Kidney (tissue), 14 donors: ENCODE results near the gene SBF2. TPM values are rescaled to one million over a fixed set of nuclear protein-coding genes. Genes with fewer than 3 reads are reported as not detected.

Experiments used
- DNase-seq, 5 donors: peaks; one replicate each; pipeline ENCODE4 v3.0.0-alpha.2; 2013 to 2020
- FAIRE-seq: peaks from 2 replicates; lab custom pipeline; 2012; peaks lifted over from hg19 to GRCh38; lab: Jason Lieb, UNC
- H3K27ac ChIP-seq, 2 donors: one replicate each; pipeline ENCODE4 v1.7.0; 2013; ENCODE audit warnings: low read depth in 2 of 2, low read length in 2 of 2, inconsistent platforms in 1 of 2
- H3K27me3 ChIP-seq: one replicate; pipeline ENCODE4 v1.7.1; 2013; ENCODE audit warnings: low read length, inconsistent platforms; ENCODE audit not compliant: control insufficient read depth, insufficient read depth
- H3K36me3 ChIP-seq, 3 donors: one replicate each; pipeline versions ENCODE4 v1.7.0 to v1.7.1; 2013; ENCODE audit warnings: low read length in 3 of 3, control low read depth in 1 of 3, inconsistent platforms in 1 of 3; ENCODE audit not compliant: insufficient read depth in 3 of 3, control insufficient read depth in 2 of 3
- H3K4me1 ChIP-seq, 3 donors: one replicate each; pipeline versions ENCODE4 v1.7.0 to v1.7.1; 2013; ENCODE audit warnings: low read length in 3 of 3, inconsistent platforms in 1 of 3, low read depth in 1 of 3; ENCODE audit not compliant: control insufficient read depth in 2 of 3, insufficient read depth in 2 of 3
- H3K4me3 ChIP-seq, 3 donors: one replicate each; pipeline versions ENCODE4 v1.7.0 to v1.8.1; 2013; ENCODE audit warnings: low read length in 3 of 3, control low read depth in 1 of 3, inconsistent platforms in 1 of 3
- H3K9ac ChIP-seq, 3 donors: one replicate each; pipeline versions ENCODE4 v1.7.0 to v1.7.1; 2013; ENCODE audit warnings: low read length in 3 of 3, control low read depth in 1 of 3, inconsistent platforms in 1 of 3
- H3K9me3 ChIP-seq, 3 donors: one replicate each; pipeline versions ENCODE4 v1.7.0 to v1.7.1; 2013; ENCODE audit warnings: low read length in 3 of 3, control low read depth in 1 of 3, inconsistent platforms in 1 of 3; ENCODE audit not compliant: control insufficient read depth in 2 of 3, insufficient read depth in 1 of 3
- CTCF ChIP-seq: IDR thresholded peaks from 3 replicates; pipeline ENCODE4 v1.5.1; 2012; ENCODE audit warnings: mild to moderate bottlenecking, moderate library complexity, borderline replicate concordance; ENCODE audit not compliant: insufficient read depth; ENCODE audit errors: extremely low read depth
- intact Hi-C: fragments of 100-400 bp; cut with DNase I; formaldehyde crosslinking; loops from one replicate; pipeline ENCODE4 v1.11.1; 2022
- polyA plus RNA-seq: library from polyadenylated mRNA; stranded (reverse); fragments of 350-450 nt; fragmentation: Illumina TruSeq; extraction: RNeasy Lipid Tissue Mini Kit (QIAGEN cat#74804); gene quantifications from one replicate; pipeline ENCODE4 v1.2.3, GENCODE V29; 2014; ENCODE audit warnings: low read depth, low replicate concordance; ENCODE audit not compliant: insufficient read depth
- total RNA-seq: library from RNA; stranded (reverse); fragmentation: NEBNext Ultra II Directional; extraction: Animal tissue kit (Norgen Biotek cat#: 25700); gene quantifications from one replicate; pipeline ENCODE4 v1.2.1, GENCODE V29; 2021
- donor health status: control.
- donor health status: control.
- donor health status: control.
- donor health status: control.
- donor health status: control.
- donor health status: DM: yes; HTN: yes; CAD: no.
- donor health status: Normal renal cell carcinoma (clear cell type).

Gene SBF2
- total and polyA plus RNA-seq, 2 donors from 2014 or later = 13.1 to 55.4 TPM

DNA sequence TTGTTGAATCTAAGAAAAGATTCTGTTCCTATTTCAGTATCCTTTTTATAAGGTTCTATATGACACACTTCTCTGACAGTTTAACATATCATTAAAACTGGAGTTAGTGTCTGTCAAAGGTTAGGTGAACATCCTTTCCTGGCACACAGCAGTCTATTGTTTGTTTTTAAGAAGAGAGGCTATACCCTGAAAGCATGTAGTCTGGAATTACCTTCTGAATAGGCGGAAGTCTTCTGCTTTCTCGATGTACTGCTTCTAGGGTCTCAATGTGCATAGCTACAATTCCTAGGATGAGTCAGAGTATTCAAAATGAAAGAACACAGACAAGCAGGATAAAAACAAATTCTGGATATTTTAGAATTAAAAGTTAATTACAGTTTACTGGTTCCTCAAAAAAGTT is 441.6 kb downstream of the SBF2 start:
- peaks cover 0 to 4% (median 0%) of the 10 kb centered on the region in 3 donors for H3K4me1 ChIP-seq
- no peaks in the 10 kb centered on the region for H3K9me3 ChIP-seq
- H3K27ac ChIP-seq = no peak overlapping the region
- FAIRE-seq (no peak), DNase-seq (no peak)
- TF ChIP-seq CTCF = no peak
- peaks cover 0 to 14% (median 11%) of the 10 kb centered on the region in 3 donors for H3K36me3 ChIP-seq
- no peaks in the 10 kb centered on the region for H3K27me3 ChIP-seq
- H3K4me3 ChIP-seq = no peak overlapping the region
- intact Hi-C loops = no loop called here
- H3K9ac ChIP-seq = no peak overlapping the region

DNA sequence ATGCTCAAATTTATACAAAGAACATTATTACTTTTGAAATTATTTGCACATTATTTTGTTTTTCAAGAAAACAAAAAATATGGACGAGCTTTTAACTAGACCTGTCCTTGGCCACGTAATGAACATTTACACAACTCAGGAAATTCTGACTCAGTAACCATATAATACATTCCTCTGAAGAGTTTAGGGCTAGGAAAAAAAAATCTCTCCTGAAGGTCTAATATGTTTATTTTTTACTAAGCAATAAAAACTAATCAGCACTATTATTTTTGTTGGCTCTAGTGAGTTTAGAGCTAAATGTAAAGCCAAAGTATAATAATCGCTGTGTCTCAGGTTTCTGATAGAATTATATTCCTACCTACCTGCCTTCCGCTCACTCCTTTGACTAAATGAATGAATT is 442.7 kb downstream of the SBF2 start:
- Histone ChIP-seq H3K27me3 (no peaks in the 10 kb centered on the region), H3K9ac (no peak overlapping the region), H3K4me3 (no peak overlapping the region), H3K36me3 (peaks cover 0 to 15% (median 14%) of the 10 kb centered on the region in 3 donors), H3K4me1 (peaks cover 0 to 4% (median 0%) of the 10 kb centered on the region in 3 donors), H3K27ac (no peak overlapping the region), H3K9me3 (no peaks in the 10 kb centered on the region)
- intact Hi-C loops = no loop called here
- no peak for FAIRE-seq
- peak in 1 of 5 donors; percentile 37 for DNase-seq
- no peak for TF ChIP-seq CTCF

GRCh38 chr11:9850224-9850895 is 443.7 kb downstream of the SBF2 start:
- intact Hi-C loops = no loop called here
- no peak for FAIRE-seq
- H3K27me3 ChIP-seq = no peaks in the 10 kb centered on the region

More at GRCh38 chr11:9850224-9850895, 443.7 kb downstream of the SBF2 start:
- no peak for DNase-seq
- no peak for TF ChIP-seq CTCF
- Histone ChIP-seq H3K4me1 (peaks cover 0 to 4% (median 0%) of the 10 kb centered on the region in 3 donors), H3K9me3 (no peaks in the 10 kb centered on the region), H3K36me3 (peaks cover 1 to 14% (median 12%) of the 10 kb centered on the region in 3 donors), H3K4me3 (no peak overlapping the region), H3K9ac (no peak overlapping the region), H3K27ac (no peak overlapping the region)
